Suprapubic skin (tissue), 4 donors: Measurements from ENCODE around the gene CADPS2. TPM values are rescaled to one million over a fixed set of nuclear protein-coding genes. Genes with fewer than 3 reads are reported as not detected.

Experiments
- DNase-seq, 2 donors: peaks; one replicate each; pipeline ENCODE4 v3.0.0-alpha.2; 2019; ENCODE audit warnings: low spot score in 2 of 2
- H3K27ac ChIP-seq: fragments of 200-600 bp; sonication (generic); one replicate; pipeline ENCODE4 v1.5.1; 2019
- H3K27me3 ChIP-seq: fragments of 200-600 bp; sonication (generic); one replicate; pipeline ENCODE4 v1.5.1; 2019
- H3K36me3 ChIP-seq: fragments of 200-600 bp; sonication (generic); one replicate; pipeline ENCODE4 v1.5.1; 2019
- H3K4me1 ChIP-seq: fragments of 200-600 bp; sonication (generic); one replicate; pipeline ENCODE4 v1.5.1; 2019
- H3K4me3 ChIP-seq: fragments of 200-600 bp; sonication (generic); one replicate; pipeline ENCODE4 v1.5.1; 2019; ENCODE audit warnings: mild to moderate bottlenecking
- H3K9me3 ChIP-seq: fragments of 200-600 bp; sonication (generic); one replicate; pipeline ENCODE4 v1.5.1; 2019
- EP300 ChIP-seq: sonication (generic); formaldehyde crosslinking; IDR thresholded peaks from one replicate; pipeline ENCODE4 v1.6.1; 2017; ENCODE audit warnings: antibody characterized with exemption
- POLR2A ChIP-seq, 2 donors: fragments of 450-650 bp; IDR thresholded peaks; one replicate each; pipeline ENCODE4 v1.6.1; 2017; ENCODE audit warnings: antibody characterized with exemption in 2 of 2, mild to moderate bottlenecking in 2 of 2, moderate library complexity in 2 of 2
- POLR2AphosphoS5 ChIP-seq, 3 donors: sonication (generic); formaldehyde crosslinking; IDR thresholded peaks; one replicate each; pipeline ENCODE4 v1.6.1; 2017; ENCODE audit warnings: antibody characterized with exemption in 3 of 3
- WGBS: methylation state at CpG from one replicate; pipeline ENCODE4 v1.1.5; 2018; 5-methylcytosine and 5-hydroxymethylcytosine counted together
- total RNA-seq, 4 donors: library from RNA; depleted of rRNA; stranded (reverse); fragments of >200 nt; gene quantifications; one replicate each; pipeline ENCODE4 v1.1.0, GENCODE V29; 2016
- TF ChIP-seq, protein P1 (sequence below), 2 donors: fragments of 200-600 bp in 1 of 2; fragments of 450-650 bp in 1 of 2; sonication (generic) in 1 of 2; IDR thresholded peaks; one replicate each; pipeline ENCODE4 v1.5.1; 2016 to 2019; ENCODE audit warnings: antibody characterized with exemption in 2 of 2, mild to moderate bottlenecking in 1 of 2, moderate library complexity in 1 of 2

Gene CADPS2
- total RNA-seq, 4 donors from 2014 or later: 3.9 to 9.8 (median 8.1) TPM

GRCh38 chr7:122762071-122762470, 124.2 kb downstream of the CADPS2 start:
- Histone ChIP-seq H3K9me3 (no peaks in the 10 kb centered on the region), H3K27me3 (no peaks in the 10 kb centered on the region), H3K4me1 (no peaks in the 10 kb centered on the region), H3K4me3 (no peak overlapping the region), H3K36me3 (no peaks in the 10 kb centered on the region), H3K27ac (no peak overlapping the region)
- no peak for DNase-seq
- 72% methylated on average over 2 of the region's 2 CpGs for WGBS
- TF ChIP-seq EP300: no peak
- TF ChIP-seq POLR2AphosphoS5 (IDR thresholded peaks at IDR 0.05): no peak
- TF ChIP-seq, protein P1, sequence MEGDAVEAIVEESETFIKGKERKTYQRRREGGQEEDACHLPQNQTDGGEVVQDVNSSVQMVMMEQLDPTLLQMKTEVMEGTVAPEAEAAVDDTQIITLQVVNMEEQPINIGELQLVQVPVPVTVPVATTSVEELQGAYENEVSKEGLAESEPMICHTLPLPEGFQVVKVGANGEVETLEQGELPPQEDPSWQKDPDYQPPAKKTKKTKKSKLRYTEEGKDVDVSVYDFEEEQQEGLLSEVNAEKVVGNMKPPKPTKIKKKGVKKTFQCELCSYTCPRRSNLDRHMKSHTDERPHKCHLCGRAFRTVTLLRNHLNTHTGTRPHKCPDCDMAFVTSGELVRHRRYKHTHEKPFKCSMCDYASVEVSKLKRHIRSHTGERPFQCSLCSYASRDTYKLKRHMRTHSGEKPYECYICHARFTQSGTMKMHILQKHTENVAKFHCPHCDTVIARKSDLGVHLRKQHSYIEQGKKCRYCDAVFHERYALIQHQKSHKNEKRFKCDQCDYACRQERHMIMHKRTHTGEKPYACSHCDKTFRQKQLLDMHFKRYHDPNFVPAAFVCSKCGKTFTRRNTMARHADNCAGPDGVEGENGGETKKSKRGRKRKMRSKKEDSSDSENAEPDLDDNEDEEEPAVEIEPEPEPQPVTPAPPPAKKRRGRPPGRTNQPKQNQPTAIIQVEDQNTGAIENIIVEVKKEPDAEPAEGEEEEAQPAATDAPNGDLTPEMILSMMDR (IDR thresholded peaks at IDR 0.05): no peak
- TF ChIP-seq POLR2A (IDR thresholded peaks at IDR 0.05): no peak

GRCh38 chr7:122758501-122758900, 127.8 kb downstream of the CADPS2 start:
- Histone ChIP-seq H3K27me3 (no peaks in the 10 kb centered on the region), H3K9me3 (no peaks in the 10 kb centered on the region), H3K36me3 (no peaks in the 10 kb centered on the region), H3K4me1 (no peaks in the 10 kb centered on the region), H3K4me3 (no peak overlapping the region), H3K27ac (no peak overlapping the region)
- WGBS: 50% methylated on average over 1 of the region's 1 CpG
- TF ChIP-seq POLR2A (IDR thresholded peaks at IDR 0.05) (no peak), EP300 (no peak)
- TF ChIP-seq, protein P1 (IDR thresholded peaks at IDR 0.05): no peak
- DNase-seq: no peak

DNA sequence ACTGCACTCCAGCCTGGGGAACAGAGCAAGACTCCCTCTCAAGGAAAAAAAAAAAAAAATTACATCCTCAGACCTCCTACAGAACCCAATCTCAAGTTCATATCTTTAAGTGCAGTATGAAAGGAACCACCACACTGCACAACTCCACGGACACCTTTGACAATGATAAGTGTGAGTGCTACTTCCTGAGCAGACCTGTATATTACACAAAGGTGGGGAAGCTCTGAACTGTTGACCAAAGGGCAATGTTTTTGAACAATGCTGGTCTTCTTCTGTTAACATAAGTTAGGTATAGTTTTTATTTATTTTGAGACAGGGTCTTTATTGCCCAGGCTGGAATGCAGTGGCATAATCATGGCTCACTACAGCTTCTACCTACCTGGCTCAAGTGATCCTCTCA, 129.4 kb downstream of the CADPS2 start:
- 100% methylated on average over 1 of the region's 1 CpG for WGBS
- no peaks in the 10 kb centered on the region for H3K9me3 ChIP-seq
- TF ChIP-seq, protein P1 (IDR thresholded peaks at IDR 0.05): no peak
- TF ChIP-seq EP300 (no peak), POLR2AphosphoS5 (IDR thresholded peaks at IDR 0.05) (no peak), POLR2A (IDR thresholded peaks at IDR 0.05) (no peak)
- H3K27ac ChIP-seq: no peak overlapping the region
- no peaks in the 10 kb centered on the region for H3K36me3 ChIP-seq
- no peak overlapping the region for H3K4me3 ChIP-seq
- H3K4me1 ChIP-seq: no peaks in the 10 kb centered on the region
- no peaks in the 10 kb centered on the region for H3K27me3 ChIP-seq
- DNase-seq: no peak

- 88% methylated on average over 2 of the region's 2 CpGs for WGBS
Observed at GRCh38 chr7:122755696-122756095, 130.6 kb downstream of the CADPS2 start.

GRCh38 chr7:122752583-122752982, 133.7 kb downstream of the CADPS2 start:
- Histone ChIP-seq H3K4me3 (no peak overlapping the region), H3K36me3 (no peaks in the 10 kb centered on the region), H3K4me1 (no peaks in the 10 kb centered on the region), H3K27ac (no peak overlapping the region), H3K27me3 (no peaks in the 10 kb centered on the region), H3K9me3 (no peaks in the 10 kb centered on the region)
- no peak for DNase-seq
- TF ChIP-seq EP300 (no peak), POLR2A (IDR thresholded peaks at IDR 0.05) (no peak), POLR2AphosphoS5 (IDR thresholded peaks at IDR 0.05) (no peak)
- TF ChIP-seq, protein P1 (IDR thresholded peaks at IDR 0.05): no peak
- 39% methylated on average over 3 of the region's 3 CpGs for WGBS

More at GRCh38 chr7:122755696-122756095, 130.6 kb downstream of the CADPS2 start:
- no peaks in the 10 kb centered on the region for H3K36me3 ChIP-seq
- H3K27me3 ChIP-seq: no peaks in the 10 kb centered on the region
- H3K27ac ChIP-seq: no peak overlapping the region
- TF ChIP-seq EP300 (no peak), POLR2AphosphoS5 (IDR thresholded peaks at IDR 0.05) (no peak), POLR2A (IDR thresholded peaks at IDR 0.05) (no peak)
- TF ChIP-seq, protein P1 (IDR thresholded peaks at IDR 0.05): no peak
- H3K4me3 ChIP-seq: no peak overlapping the region
- no peaks in the 10 kb centered on the region for H3K4me1 ChIP-seq
- no peaks in the 10 kb centered on the region for H3K9me3 ChIP-seq
- DNase-seq: no peak
